Dendritic cell treated with granulocyte-macrophage colony-stimulating factor and Interleukin-4, amounts not matched to agents 40 ng/mL and 50 ng/mL, for 4 days (primary cell): ENCODE measurements around the gene PPME1.

Experiments used
- H3K27ac Mint-ChIP-seq: one replicate; pipeline ENCODE4 v1.8.0; 2022; ENCODE audit warnings: mild to moderate bottlenecking, mixed read lengths
- H3K27me3 Mint-ChIP-seq: one replicate; pipeline ENCODE4 v1.8.0; 2022; ENCODE audit warnings: mild to moderate bottlenecking, mixed read lengths
- H3K36me3 Mint-ChIP-seq: one replicate; pipeline ENCODE4 v1.8.0; 2022; ENCODE audit warnings: low read depth, mixed read lengths
- H3K4me1 Mint-ChIP-seq: one replicate; pipeline ENCODE4 v1.8.0; 2022; ENCODE audit warnings: low read depth, mixed read lengths
- H3K4me3 Mint-ChIP-seq: one replicate; pipeline ENCODE4 v1.8.0; 2022; ENCODE audit warnings: mild to moderate bottlenecking, moderate library complexity, mixed read lengths
- H3K9me3 Mint-ChIP-seq: one replicate; pipeline ENCODE4 v1.8.0; 2022; ENCODE audit warnings: mixed read lengths
- intact Hi-C: fragments of 100-400 bp; cut with micrococcal nuclease; formaldehyde crosslinking; loops from one replicate; pipeline ENCODE4 v1.15.0; 2022

The PPME1 gene

GRCh38 chr11:74288161-74288560 lies 117.1 kb downstream of the PPME1 start:
- intact Hi-C loops = no loop called here
- H3K4me3 Mint-ChIP-seq = no peak overlapping the region

GRCh38 chr11:74288911-74289310 lies 117.8 kb downstream of the PPME1 start:
- no peak overlapping the region for H3K4me3 Mint-ChIP-seq
- peaks cover 4% of the 10 kb centered on the region for H3K9me3 Mint-ChIP-seq
- no peaks in the 10 kb centered on the region for H3K36me3 Mint-ChIP-seq
- H3K4me1 Mint-ChIP-seq = no peaks in the 10 kb centered on the region
- intact Hi-C loops = no loop called here
- no peak overlapping the region for H3K27ac Mint-ChIP-seq
- H3K27me3 Mint-ChIP-seq = peaks cover 14% of the 10 kb centered on the region

More at GRCh38 chr11:74288161-74288560, 117.1 kb downstream of the PPME1 start:
- Mint-ChIP-seq H3K36me3 (no peaks in the 10 kb centered on the region), H3K27me3 (peaks cover 14% of the 10 kb centered on the region), H3K27ac (no peak overlapping the region), H3K4me1 (no peaks in the 10 kb centered on the region), H3K9me3 (no peaks in the 10 kb centered on the region)

GRCh38 chr11:74297484-74297883 lies 126.4 kb downstream of the PPME1 start:
- H3K36me3 Mint-ChIP-seq = no peaks in the 10 kb centered on the region
- intact Hi-C loops = no loop called here
- no peak overlapping the region for H3K27ac Mint-ChIP-seq
- H3K4me3 Mint-ChIP-seq = no peak overlapping the region
- H3K9me3 Mint-ChIP-seq = peaks cover 8% of the 10 kb centered on the region
- H3K4me1 Mint-ChIP-seq = peaks cover 8% of the 10 kb centered on the region
- H3K27me3 Mint-ChIP-seq = peaks cover 6% of the 10 kb centered on the region

GRCh38 chr11:74299015-74299414 lies 127.9 kb downstream of the PPME1 start:
- Mint-ChIP-seq H3K4me3 (no peak overlapping the region), H3K27me3 (peaks cover 7% of the 10 kb centered on the region), H3K4me1 (peaks cover 8% of the 10 kb centered on the region), H3K36me3 (no peaks in the 10 kb centered on the region), H3K27ac (no peak overlapping the region), H3K9me3 (peaks cover 3% of the 10 kb centered on the region)
- intact Hi-C loops = no loop called here
